ENCODE measurements around the gene KLHL1. TPM values are rescaled to one million over a fixed set of nuclear protein-coding genes. Genes with fewer than 3 reads are reported as not detected.

The KLHL1 gene
- total and polyA plus RNA-seq, 9 of the 15 experiments (the other 6 are each of a cell fraction or from before 2014, with no cell fraction given), result not detected

DNA sequence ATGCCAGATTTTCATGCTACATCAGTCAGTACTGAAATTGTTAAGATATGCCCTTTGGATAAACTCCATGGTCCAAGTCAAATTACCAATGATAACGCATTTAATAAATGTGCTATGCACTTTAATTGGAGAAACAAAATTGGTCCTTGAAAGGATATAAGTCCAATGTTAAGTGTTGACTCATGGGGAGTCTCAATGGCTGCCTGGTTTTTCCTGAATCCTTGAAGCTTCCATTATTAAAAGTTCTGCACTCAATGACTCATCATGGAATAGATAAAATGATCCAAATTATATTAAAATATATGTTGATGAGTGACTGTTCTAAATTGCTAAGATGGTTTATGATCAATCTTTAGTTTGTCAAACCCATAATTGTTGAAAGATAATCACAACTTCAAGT lies 346.7 kb downstream of the KLHL1 start (continued):
- TF ChIP-seq PHB2 (IDR thresholded peaks at IDR 0.05; ENCODE audit: low read depth) (no peak), ZNF224 (CRISPR knock-in tag; IDR thresholded peaks at IDR 0.05) (no peak)

DNA sequence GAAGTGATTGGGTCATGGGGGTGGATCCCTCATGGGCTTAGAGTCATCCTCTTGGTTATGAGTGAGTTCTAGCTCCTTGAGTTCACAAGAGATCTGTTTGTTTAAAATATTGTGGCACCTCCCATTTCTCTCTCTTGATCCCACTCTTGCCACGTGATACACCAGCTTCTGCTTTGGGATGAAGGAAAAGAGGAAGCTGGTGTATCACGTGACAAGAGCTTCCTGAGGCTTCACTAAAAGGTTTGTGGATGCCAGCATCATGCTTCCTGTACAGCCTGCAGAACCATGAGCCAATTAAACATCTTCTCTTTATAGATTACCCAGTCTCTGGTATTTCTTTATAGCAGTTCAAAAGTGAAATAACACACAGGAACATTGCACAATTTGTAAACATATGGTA lies 353.2 kb downstream of the KLHL1 start:
- Histone ChIP-seq H3K4me3 (no peak overlapping the region), H2AFZ (ENCODE audit: low read depth, low read length) (no peak overlapping the region), H3K27me3 (ENCODE audit: control insufficient read depth in 2 of 2, insufficient read depth in 2 of 2, low read length in 2 of 2) (no peaks in the 10 kb centered on the region), H3K9ac (ENCODE audit: insufficient read depth in 1 of 2, low read depth in 2 of 2, low read length in 2 of 2) (no peak overlapping the region), H3K79me2 (ENCODE audit: control insufficient read depth, insufficient read depth, low read length) (no peaks in the 10 kb centered on the region), H4K20me1 (replicated peaks; ENCODE audit: control insufficient read depth, insufficient read depth, low read length) (no peaks in the 10 kb centered on the region), H3K27ac (ENCODE audit: extremely low read depth, low read depth, low read length) (no peak overlapping the region), H3K9me1 (ENCODE audit: control insufficient read depth, insufficient read depth, low read length) (no peaks in the 10 kb centered on the region), H3K4me1 (replicated peaks in 1 of 2; ENCODE audit: control insufficient read depth in 2 of 2, insufficient read depth in 2 of 2, low read length in 2 of 2) (no peaks in the 10 kb centered on the region), H3K9me3 (replicated peaks; ENCODE audit: control insufficient read depth, insufficient read depth, low read depth, low read length) (no peaks in the 10 kb centered on the region), H3K4me2 (ENCODE audit: insufficient read depth, low read length) (no peak overlapping the region), H3K36me3 (ENCODE audit: control insufficient read depth, insufficient read depth, low read length) (no peaks in the 10 kb centered on the region)
- DNase-seq (ENCODE audit: extremely low read depth in 1 of 4, low spot score in 3 of 4), result no peak
- intact Hi-C loops (cut with micrococcal nuclease), result no loop called here
- no TSS peak for BruUV-seq (replicated peaks)
- ChIA-PET CTCF (ENCODE audit: low intra/inter-chr PET ratio) (no interaction called here), POLR2A (no interaction called here)
- TF ChIP-seq, protein P1, sequence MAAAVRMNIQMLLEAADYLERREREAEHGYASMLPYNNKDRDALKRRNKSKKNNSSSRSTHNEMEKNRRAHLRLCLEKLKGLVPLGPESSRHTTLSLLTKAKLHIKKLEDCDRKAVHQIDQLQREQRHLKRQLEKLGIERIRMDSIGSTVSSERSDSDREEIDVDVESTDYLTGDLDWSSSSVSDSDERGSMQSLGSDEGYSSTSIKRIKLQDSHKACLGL (CRISPR knock-in tag; IDR thresholded peaks at IDR 0.05; ENCODE audit: borderline replicate concordance, poor library complexity, severe bottlenecking), result no peak
- TF ChIP-seq, protein P2, sequence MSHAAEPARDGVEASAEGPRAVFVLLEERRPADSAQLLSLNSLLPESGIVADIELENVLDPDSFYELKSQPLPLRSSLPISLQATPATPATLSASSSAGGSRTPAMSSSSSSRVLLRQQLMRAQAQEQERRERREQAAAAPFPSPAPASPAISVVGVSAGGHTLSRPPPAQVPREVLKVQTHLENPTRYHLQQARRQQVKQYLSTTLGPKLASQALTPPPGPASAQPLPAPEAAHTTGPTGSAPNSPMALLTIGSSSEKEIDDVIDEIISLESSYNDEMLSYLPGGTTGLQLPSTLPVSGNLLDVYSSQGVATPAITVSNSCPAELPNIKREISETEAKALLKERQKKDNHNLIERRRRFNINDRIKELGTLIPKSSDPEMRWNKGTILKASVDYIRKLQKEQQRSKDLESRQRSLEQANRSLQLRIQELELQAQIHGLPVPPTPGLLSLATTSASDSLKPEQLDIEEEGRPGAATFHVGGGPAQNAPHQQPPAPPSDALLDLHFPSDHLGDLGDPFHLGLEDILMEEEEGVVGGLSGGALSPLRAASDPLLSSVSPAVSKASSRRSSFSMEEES (CRISPR knock-in tag; IDR thresholded peaks at IDR 0.05), result peak; percentile 64
- TF ChIP-seq RAD51 (IDR thresholded peaks at IDR 0.05; ENCODE audit: borderline replicate concordance, low read depth) (peak; percentile 22; the same call in 1 of the 2 replicates), LARP7 (IDR thresholded peaks at IDR 0.05) (no peak), KLF13 (tag; IDR thresholded peaks at IDR 0.05; ENCODE audit: borderline replicate concordance, low read depth) (no peak), MTA2 (IDR thresholded peaks at IDR 0.05; ENCODE audit: low read depth) (no peak), CHD2 (IDR thresholded peaks at IDR 0.05; ENCODE audit: low read depth, low read length) (no peak), ZNF589 (CRISPR knock-in tag; IDR thresholded peaks at IDR 0.05; ENCODE audit: low read depth) (no peak)
- TF ChIP-seq, protein P3, sequence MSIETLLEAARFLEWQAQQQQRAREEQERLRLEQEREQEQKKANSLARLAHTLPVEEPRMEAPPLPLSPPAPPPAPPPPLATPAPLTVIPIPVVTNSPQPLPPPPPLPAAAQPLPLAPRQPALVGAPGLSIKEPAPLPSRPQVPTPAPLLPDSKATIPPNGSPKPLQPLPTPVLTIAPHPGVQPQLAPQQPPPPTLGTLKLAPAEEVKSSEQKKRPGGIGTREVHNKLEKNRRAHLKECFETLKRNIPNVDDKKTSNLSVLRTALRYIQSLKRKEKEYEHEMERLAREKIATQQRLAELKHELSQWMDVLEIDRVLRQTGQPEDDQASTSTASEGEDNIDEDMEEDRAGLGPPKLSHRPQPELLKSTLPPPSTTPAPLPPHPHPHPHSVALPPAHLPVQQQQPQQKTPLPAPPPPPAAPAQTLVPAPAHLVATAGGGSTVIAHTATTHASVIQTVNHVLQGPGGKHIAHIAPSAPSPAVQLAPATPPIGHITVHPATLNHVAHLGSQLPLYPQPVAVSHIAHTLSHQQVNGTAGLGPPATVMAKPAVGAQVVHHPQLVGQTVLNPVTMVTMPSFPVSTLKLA (conservative IDR thresholded peaks at IDR 0.05), result no peak
- in situ Hi-C loops (cut with MboI), result no loop called here
- WGBS (ENCODE audit: insufficient coverage, low coverage, missing lambda C conversion rate), result 9% methylated on average over 2 of the region's 2 CpGs
- no peak for FAIRE-seq
- no peak for ATAC-seq
